DMS114 treated with DMSO at 0.1 percent for 48 hours (cell line): Measurements from ENCODE around the gene PIP5K1C.
A peak's percentile ranks its signal among the peaks of the same experiment; 100 is the strongest.

Source experiments
- DNase-seq: peaks from one replicate; lab custom pipeline; 2025; ENCODE audit not compliant: unreplicated experiment; lab: John Stamatoyannopoulos, UW

PIP5K1C gene, protein sequence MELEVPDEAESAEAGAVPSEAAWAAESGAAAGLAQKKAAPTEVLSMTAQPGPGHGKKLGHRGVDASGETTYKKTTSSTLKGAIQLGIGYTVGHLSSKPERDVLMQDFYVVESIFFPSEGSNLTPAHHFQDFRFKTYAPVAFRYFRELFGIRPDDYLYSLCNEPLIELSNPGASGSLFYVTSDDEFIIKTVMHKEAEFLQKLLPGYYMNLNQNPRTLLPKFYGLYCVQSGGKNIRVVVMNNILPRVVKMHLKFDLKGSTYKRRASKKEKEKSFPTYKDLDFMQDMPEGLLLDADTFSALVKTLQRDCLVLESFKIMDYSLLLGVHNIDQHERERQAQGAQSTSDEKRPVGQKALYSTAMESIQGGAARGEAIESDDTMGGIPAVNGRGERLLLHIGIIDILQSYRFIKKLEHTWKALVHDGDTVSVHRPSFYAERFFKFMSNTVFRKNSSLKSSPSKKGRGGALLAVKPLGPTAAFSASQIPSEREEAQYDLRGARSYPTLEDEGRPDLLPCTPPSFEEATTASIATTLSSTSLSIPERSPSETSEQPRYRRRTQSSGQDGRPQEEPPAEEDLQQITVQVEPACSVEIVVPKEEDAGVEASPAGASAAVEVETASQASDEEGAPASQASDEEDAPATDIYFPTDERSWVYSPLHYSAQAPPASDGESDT

DNA sequence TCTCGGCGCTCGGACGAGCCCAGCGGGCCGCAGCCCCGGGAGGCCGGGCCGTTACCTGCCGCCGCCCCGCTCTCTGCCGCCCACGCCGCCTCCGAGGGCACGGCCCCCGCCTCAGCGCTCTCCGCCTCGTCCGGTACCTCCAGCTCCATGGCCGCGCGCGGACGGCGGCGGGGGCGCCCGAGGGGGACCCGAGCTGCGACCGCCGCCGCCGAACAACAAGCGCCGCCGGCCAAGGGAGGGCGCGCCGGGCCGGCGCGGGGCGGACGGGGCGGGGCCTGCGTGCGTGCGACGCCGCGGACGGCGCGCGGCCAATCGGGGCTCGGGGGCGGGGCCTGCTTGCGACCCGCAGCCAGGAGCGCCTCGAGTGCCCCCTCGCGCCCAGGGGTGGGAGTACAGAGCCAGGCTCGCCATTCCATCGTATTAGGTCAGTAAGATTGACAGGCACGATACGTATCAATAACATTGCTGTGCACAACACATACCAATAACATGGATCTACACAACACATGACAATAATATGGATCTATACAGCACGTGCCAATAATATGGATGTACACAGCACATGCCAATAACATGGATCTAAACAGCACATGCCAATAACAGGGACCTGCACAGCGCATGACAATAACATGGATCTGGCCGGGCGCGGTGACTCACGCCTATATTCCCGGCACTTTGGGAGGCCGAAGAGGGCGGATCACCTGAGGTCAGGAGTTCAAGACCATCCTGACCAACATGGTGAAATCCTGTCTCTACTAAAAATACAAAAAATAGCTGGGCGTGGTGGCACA is at the start of gene PIP5K1C:
Gene PIP5K1C (minus strand): TSS at position 227 of the 791 bp plus-strand sequence. CDS start 78 bp downstream, at position 149.
- peak; percentile 33 for DNase-seq

DNA sequence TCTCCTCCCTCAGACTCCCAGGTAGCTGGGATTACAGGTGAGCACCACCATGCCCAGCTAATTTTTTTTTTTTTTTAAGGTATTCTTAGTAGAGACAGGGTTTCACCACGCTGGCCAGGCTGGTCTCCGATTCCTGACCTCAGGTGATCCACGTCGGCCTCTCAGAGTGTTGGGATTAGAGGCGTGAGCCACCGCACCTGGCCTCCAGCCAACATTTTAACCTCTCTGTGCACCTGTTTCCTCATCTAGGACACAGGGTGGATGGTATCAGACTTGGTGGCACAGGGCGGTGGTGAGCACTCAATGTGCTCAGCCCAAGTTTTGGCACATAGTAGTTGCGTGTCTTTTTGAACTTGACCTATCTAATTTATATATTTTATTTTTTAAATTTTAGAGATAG is 48.7 kb upstream of the PIP5K1C start:
- no peak for DNase-seq

DNA sequence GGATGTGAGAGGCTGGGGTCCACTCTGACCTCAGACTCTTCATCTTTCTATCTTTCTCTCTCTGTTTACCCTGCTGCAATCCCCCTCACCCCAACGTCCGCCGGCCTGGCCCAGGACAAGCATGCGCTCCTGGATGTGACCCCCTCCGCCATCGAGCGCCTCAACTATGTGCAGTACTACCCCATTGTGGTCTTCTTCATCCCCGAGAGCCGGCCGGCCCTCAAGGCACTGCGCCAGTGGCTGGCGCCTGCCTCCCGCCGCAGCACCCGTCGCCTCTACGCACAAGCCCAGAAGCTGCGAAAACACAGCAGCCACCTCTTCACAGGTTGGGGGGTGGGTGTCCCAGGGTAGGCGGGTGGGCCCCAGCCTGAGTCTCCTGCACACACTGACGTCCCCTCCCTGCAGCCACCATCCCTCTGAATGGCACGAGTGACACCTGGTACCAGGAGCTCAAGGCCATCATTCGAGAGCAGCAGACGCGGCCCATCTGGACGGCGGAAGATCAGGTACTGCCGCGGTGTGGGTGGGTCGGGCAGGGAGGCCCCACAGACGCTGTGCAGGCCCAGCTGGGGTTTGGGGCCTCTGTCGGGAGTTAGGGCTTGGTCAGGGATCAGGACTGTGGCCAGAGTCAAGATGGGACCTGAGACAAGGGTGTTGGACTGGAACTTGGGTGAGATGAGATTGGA is 46.2 kb upstream of the PIP5K1C start:
- no peak for DNase-seq

DNA sequence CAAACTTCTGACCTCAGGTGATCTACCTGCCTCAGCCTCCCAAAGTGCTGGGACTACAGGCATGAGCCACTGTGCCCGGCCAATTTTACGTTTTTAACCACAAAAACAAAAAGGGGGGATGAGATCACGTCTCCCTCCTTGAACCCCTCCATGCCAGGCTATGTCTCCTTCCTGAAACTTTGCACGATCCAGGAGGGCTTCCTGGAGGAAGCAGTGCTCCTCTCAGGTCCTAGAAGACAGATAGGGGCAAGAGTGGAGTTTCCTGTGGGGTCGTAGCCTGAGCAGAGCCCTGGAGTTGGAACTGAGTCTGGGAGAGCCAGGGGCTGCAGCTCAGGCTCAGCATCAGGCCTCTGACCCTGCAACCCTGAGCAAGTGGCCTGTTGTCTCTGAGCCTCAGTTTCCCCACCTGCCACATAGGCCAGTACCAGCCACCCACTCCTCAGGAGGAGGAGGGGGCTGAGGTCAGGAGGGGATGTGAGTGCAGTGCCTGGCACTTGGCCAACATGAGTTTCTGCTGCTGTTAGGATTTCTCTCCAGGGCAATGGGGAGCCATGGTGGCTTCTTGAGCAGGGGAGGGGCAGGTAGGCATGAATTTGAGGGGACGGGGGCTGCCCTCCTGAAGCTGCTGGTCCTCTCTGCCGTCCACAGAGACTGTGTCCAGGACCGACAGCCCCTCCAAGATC is 45.2 kb upstream of the PIP5K1C start:
- no peak for DNase-seq

DNA sequence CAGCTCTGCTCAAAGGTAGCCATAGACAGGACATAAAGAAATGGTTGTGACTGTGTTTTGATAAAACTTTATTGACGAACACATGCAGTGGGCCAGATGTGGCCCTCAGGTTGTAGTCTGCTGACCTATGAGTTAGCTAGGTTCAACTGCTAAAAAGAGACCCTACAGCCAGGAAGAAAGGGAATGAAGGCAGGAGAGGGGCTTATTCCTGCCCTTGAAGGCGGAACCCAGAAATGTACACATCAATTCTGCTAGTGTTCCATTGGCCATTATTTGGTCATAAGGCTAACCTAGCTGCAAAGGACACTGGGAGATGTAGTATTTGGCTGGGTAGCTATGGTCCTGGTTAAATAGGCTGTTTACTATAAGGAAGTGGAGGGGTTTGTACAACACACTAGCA is 43.2 kb upstream of the PIP5K1C start:
- DNase-seq, result peak; percentile 32

DNA sequence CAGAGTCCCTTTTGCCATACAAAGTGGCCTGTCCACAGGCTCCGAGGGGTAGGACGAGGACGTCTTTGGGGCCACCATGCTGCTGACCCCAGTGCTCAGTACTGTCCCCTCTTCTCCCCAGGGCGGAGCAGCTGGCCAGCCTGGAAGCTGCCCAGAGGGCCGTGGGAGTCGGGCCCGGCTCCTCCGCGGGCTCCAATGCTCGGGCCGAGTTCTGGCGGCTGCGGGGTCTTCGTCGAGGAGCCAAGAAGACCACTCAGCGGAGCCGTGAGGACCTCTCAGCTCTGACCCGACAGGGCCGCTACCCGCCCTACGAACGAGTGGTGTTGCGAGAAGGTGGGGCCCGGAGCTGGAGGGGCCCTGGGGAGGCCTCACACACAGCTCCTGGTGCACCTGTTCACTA is 40.2 kb upstream of the PIP5K1C start:
- DNase-seq, result no peak

DNA sequence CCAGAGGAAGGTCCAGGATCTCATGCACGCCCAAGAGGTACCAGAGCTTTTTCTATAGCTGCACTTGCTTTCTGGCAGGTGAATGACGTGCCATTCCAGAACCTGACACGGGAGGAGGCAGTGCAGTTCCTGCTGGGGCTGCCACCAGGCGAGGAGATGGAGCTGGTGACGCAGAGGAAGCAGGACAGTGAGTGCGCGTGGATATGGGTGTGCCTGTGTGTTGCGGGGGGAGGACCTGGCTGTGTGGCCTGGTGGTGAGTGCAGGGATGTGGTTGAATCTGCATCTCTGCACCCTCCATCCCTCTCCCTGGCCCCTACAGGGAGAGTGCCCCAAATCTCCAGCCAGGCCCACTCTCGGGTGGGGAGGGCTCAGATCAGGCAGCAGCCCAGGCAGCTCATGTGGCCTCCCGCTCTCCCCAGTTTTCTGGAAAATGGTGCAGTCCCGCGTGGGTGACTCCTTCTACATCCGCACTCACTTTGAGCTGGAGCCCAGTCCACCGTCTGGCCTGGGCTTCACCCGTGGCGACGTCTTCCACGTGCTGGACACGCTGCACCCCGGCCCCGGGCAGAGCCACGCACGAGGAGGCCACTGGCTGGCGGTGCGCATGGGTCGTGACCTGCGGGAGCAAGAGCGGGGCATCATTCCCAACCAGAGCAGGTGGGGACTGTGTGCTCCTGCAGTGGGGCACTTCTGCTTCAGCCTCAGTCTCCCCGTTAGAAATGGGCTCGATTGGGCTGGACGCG is 38.4 kb upstream of the PIP5K1C start:
- no peak for DNase-seq

DNA sequence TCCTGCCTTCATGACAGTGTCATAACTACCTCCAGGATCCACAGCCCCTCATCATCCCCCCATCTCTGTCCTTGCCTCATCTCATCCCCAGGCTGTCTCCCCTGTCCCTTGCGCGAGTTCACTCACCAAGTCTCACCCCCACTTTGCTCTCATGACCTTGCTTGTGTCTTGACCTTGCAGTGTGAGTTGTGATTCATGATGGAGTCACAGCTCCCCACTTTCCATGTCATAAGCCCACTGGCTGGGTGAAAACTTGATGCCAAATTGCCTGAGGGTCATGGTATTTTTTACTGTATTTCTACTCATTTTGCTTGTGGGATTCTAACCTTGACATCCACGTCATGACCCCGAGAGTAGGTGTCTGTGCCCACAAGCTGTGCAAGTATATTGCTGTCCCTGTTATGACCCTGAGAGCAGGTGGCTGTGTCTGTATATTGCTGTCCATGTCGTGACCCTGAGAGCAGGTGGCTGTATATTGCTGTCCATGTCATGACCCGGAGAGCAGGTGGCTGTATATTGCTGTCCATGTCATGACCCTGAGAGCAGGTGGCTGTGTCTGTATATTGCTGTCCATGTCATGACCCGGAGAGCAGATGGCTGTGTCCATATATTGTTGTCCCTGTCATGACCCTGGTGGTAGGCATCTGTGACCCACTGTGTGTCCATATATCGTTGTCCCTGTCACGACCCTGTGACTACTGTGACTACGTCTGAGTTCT is 37.4 kb upstream of the PIP5K1C start:
- no peak for DNase-seq

DNA sequence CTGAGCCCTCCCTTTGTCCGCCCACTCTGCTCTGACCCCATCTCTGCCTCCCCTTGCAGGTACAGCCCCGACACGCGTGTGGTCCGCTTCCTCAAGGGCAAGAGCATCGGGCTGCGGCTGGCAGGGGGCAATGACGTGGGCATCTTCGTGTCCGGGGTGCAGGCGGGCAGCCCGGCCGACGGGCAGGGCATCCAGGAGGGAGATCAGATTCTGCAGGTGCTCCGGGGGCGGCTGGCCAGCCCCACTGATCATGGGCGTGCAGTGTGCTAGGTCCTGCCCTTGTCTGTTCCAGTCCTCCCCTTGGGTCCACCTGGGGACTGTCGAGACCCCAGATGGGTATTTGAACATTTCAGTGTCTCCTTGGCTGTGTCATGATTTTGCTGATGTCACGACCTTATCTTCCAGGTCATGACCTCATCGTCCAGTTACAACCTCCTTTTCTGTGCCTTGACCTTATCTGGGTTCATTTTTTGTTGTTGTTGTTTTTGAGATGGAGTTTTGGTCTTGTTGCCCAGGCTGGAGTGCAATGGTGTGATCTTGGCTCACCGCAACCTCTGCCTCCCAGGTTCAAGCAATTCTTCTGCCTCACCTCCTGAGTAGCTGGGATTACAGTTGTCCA is 35.9 kb upstream of the PIP5K1C start:
- no peak for DNase-seq

DNA sequence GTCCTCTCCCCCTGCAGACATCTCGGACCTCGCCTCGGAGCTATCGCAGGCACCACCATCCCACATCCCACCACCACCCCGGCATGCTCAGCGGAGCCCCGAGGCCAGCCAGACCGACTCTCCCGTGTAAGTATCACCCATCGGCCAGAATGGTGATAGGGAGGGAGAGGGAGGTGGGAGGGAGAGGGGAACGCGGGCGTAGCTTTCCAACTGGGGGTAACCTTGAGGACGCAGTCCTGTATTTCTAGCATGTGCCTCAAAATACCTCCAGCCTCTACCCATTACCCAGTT is 34.0 kb upstream of the PIP5K1C start:
- no peak for DNase-seq

DNA sequence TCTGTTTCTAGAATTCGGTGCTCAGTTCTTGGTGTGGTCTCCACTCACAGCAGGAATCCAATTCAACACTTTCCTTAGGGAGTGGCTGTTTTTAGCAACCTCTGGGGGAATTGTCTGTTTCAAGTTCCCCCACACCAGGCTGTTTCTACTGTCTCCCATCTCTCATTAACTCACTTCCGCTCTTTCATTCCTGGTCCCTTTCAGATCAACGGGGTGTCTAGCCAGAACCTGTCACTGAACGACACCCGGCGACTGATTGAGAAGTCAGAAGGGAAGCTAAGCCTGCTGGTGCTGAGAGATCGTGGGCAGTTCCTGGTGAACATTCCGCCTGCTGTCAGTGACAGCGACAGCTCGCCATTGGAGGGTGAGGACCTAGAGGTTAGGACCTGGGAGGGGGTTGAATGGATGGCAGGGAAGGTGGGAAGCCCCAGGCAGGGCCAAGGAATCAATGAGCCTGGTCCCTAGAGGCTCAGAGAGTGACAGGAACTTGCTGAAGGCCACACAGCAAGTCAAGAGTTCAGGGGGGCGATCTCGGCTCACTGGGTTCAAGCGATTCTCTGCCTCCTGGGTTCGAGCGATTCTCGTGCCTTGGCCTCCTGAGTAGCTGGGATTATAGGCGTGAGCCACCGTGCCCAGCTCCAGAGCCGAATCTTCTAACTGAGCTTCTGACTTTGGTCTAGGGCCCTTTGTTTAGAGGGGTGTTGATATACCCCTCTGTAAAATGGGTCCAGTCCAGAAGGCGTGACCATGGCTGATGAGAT is 33.5 kb upstream of the PIP5K1C start:
- no peak for DNase-seq

DNA sequence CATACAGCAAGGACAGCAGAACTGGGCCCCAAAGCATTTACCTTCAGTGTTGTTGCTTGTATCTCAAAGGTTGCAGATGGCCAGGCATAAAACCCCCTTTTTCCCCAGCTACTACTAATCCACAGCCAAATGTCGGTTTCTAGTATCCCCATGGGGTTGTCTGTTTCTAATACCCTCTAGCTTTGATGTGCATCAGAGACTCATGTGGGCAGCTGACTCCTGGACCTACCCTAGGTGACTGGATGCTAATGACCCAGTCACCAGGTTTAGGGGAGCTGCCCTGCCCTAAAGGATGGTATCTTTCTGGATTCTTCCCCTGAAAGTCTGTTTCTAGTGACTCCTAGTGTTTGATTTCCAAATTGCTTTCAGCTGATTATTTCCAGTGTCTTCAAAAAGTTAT is 31.8 kb upstream of the PIP5K1C start:
- no peak for DNase-seq

DNA sequence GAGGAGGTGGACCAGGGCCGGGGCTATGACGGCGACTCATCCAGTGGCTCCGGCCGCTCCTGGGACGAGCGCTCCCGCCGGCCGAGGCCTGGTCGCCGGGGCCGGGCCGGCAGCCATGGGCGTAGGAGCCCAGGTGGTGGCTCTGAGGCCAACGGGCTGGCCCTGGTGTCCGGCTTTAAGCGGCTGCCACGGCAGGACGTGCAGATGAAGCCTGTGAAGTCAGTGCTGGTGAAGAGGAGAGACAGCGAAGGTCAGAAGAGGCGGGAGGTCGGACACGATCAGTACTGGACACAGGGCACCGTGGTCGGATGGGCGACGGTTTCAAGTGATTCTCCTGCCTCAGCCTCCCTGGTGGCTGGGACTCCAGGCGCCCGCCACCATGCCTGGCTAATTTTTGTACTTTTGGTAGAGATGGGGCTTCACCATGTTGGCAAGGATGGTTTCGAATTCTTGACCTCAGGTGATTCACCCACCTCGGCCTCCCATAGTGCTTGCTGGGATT is 30.2 kb upstream of the PIP5K1C start:
- no peak for DNase-seq

DNA sequence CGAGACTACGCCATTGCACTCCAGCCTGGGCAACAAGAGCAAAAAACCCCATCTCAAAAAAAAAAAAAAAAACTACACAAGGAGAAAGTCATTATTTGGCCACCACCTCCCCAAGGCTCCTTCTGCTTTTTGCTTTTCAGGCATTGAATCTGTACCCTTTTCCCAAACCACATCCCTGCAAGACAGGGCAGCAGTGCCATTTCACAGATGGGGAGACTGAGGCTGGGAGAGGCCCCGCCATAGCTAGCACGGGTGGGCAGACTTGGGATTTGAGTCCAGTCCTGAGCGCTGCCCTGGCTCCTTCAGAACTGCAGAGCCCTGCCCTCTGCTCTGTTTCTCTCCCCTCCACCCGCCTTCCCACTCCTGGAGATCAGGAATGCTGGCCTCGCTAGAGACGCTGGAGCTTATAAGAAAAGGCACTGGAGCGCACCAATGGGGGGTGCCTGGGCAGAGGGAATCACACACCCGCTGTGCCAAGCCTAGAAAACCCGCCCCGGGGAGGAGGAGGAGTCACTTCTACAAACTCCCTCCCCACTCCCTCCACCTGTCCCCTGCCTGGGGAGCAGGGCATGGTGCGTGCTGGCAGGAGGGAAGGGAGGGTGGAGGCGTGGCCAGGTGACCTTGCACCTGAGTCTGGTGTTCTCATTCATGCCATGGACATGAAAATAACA is 25.5 kb upstream of the PIP5K1C start:
- DNase-seq, result no peak

DNA sequence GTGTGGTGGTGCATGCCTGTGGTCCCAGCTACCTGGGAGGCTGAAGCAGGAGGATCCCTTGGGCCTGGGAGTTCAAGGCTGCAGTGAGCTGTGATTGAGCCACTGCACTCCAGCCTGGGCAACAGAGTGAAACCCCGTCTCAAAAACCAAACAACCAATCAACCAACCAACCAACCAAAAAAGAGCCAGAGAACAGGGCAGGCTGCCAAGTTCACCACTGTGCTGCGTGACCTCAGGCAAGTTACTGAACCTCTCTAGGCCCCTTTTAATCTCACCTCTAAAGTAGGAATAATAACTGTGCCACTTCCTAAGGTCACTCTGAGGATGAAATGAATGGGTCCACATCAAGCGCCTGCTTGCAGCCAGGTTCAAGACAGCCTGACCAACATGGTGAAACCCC is 24.9 kb upstream of the PIP5K1C start:
- no peak for DNase-seq

DNA sequence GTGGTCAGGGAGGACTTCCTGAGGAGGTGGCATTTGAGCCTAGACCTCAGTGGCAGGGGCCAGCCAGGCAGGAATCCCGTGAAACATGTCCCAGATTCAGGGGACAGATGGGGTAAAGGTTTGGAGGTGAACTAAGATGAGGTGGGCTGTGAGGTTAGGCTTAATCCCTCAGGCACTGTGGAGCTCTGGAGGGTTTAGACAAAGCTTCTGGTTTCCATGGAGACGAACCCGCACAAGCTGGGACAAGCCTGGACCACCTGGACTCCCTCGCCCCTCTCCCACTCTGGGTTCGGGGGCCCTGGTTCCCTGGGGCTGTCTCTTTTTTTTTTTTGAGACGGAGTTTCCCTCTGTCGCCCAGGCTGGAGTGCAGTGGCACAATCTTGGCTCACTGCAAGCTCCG is 23.6 kb upstream of the PIP5K1C start:
- no peak for DNase-seq

DNA sequence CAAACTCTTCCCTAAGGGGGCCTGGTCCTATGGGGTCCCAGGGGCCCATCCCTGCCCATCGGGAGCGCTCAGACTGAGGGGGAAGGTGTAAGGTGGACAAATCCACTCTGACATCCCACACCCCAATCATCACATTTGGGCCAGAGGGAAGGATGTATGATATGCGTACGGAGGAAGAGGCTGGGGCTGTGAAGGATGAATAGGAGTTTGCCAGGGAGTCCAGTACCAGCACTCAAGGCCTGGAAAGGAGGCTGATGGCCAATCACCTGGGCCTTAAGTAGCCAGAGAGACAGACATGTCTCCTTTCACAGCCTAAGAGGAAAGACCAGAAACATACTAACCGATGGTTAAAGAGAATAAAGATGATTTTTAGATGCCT is 22.8 kb upstream of the PIP5K1C start:
- DNase-seq, result no peak
